Upper lobe of right lung (tissue), 1 donor: Measurements from ENCODE around the gene CDK16. TPM values are rescaled to one million over a fixed set of nuclear protein-coding genes. Genes with fewer than 3 reads are reported as not detected.

Experiments
- ATAC-seq: fragments of 200-7000 bp; cut with Tn5 transposase; one replicate; pipeline ENCODE4 v1.9.1; 2020; ENCODE audit warnings: mild to moderate bottlenecking, moderate library complexity
- DNase-seq: peaks from one replicate; pipeline ENCODE4 v3.0.0-alpha.2; 2020
- H3K27ac ChIP-seq: fragments of 200-600 bp; one replicate; pipeline ENCODE4 v1.8.0; 2022
- H3K27me3 ChIP-seq: fragments of 200-600 bp; one replicate; pipeline ENCODE4 v1.8.0; 2022; ENCODE audit warnings: mild to moderate bottlenecking
- H3K36me3 ChIP-seq: fragments of 200-600 bp; one replicate; pipeline ENCODE4 v1.8.0; 2022
- H3K4me1 ChIP-seq: fragments of 200-600 bp; one replicate; pipeline ENCODE4 v1.8.0; 2022
- H3K4me3 ChIP-seq: fragments of 200-600 bp; one replicate; pipeline ENCODE4 v1.8.0; 2022; ENCODE audit warnings: mild to moderate bottlenecking
- H3K9me3 ChIP-seq: fragments of 200-600 bp; one replicate; pipeline ENCODE4 v1.8.0; 2022
- CTCF ChIP-seq: fragments of 200-600 bp; IDR thresholded peaks from one replicate; pipeline ENCODE4 v1.8.0; 2022; ENCODE audit warnings: antibody characterized with exemption
- intact Hi-C: fragments of 100-400 bp; cut with DNase I; formaldehyde crosslinking; loops from one replicate; pipeline ENCODE4 v1.11.0; 2022
- total RNA-seq: library from RNA; stranded (reverse); fragmentation: NEBNext Ultra II Directional; extraction: Animal tissue kit (Norgen Biotek cat#: 25700); gene quantifications from one replicate; pipeline ENCODE4 v1.2.1, GENCODE V29; 2021
- donor health status: DM: no; HTN: yes; CAD: no; lungs with severe emphysema.

Gene CDK16
- total RNA-seq, 1 donor from 2014 or later, result 66.4 TPM

DNA sequence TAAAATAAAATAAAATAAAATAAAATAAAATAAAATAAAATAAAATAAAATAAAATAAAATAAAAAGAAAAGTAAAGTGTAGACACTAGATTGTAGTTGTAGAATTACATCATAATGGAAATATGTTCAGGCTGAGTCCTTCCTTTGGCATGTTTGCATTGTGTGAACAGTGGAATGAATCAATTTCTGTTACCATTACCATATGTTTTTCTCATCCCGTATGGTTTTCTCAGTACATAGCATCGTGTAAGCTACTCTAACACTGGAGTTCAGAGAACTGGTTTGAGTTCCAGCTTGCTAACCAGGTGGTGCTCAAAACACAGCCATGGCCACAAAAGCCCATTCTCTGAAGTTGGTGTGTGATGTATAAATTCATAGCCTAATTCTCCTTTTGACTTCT is 60.2 kb downstream of the CDK16 start:
- no peak for DNase-seq
- no peak overlapping the region for H3K4me3 ChIP-seq
- intact Hi-C loops, result no loop called here
- ATAC-seq, result no peak
- no peak for TF ChIP-seq CTCF
- H3K36me3 ChIP-seq, result no peaks in the 10 kb centered on the region
- no peak overlapping the region for H3K27ac ChIP-seq
- H3K4me1 ChIP-seq, result no peaks in the 10 kb centered on the region
- no peaks in the 10 kb centered on the region for H3K9me3 ChIP-seq
- no peaks in the 10 kb centered on the region for H3K27me3 ChIP-seq

Other genes starting within 250 kb of the CDK16 start
- gene RGN, start 140.2 kb upstream of the CDK16 start, total RNA-seq, result 15.4 TPM
- 57.4 TPM for gene NDUFB11, start 74.0 kb upstream of the CDK16 start, total RNA-seq
- 31.9 TPM for gene RBM10, start 73.5 kb upstream of the CDK16 start, total RNA-seq
- gene UBA1, start 24.9 kb upstream of the CDK16 start, total RNA-seq, result 161 TPM
- gene USP11, start 14.3 kb downstream of the CDK16 start, total RNA-seq, result 56.0 TPM
- gene ZNF157, start 151.9 kb downstream of the CDK16 start, total RNA-seq, result 0.23 TPM